Measurements from ENCODE around the gene NDC1. TPM values are rescaled to one million over a fixed set of nuclear protein-coding genes. Genes with fewer than 3 reads are reported as not detected.

Gene NDC1
- total and polyA plus RNA-seq, 3 donors from 2014 or later, result 13.0 to 26.4 (median 22.2) TPM

GRCh38 chr1:53871773-53872484 is 33.8 kb upstream of the NDC1 start:
- Histone ChIP-seq H3K27me3 (no peaks in the 10 kb centered on the region), H3K4me1 (no peaks in the 10 kb centered on the region), H3K4me3 (no peak overlapping the region), H3K27ac (no peak overlapping the region), H3K9me3 (no peaks in the 10 kb centered on the region), H3K36me3 (ENCODE audit: low read depth, missing control alignments) (no peaks in the 10 kb centered on the region)
- WGBS, 2 donors, result 73 to 77% methylated on average over 5 of the region's 5 CpGs
- TF ChIP-seq POLR2A (IDR thresholded peaks at IDR 0.05), result no peak
- no peak for TF ChIP-seq CTCF (IDR thresholded peaks at IDR 0.05)
- intact Hi-C loops (cut with DNase I; ENCODE audit: low total_unique reads), result no loop called here
- DNase-seq, result no peak

- WGBS, 2 donors, result 75 to 79% methylated on average over 4 of the region's 4 CpGs
- no peaks in the 10 kb centered on the region for H3K36me3 ChIP-seq (ENCODE audit: low read depth, missing control alignments)
- no peak for TF ChIP-seq POLR2A (IDR thresholded peaks at IDR 0.05)
- TF ChIP-seq CTCF (IDR thresholded peaks at IDR 0.05), result no peak
- intact Hi-C loops (cut with DNase I; ENCODE audit: low total_unique reads), result no loop called here
- no peak overlapping the region for H3K4me3 ChIP-seq
- H3K27me3 ChIP-seq, result no peaks in the 10 kb centered on the region
- no peaks in the 10 kb centered on the region for H3K9me3 ChIP-seq
- no peak for DNase-seq
- H3K27ac ChIP-seq, result no peak overlapping the region
- H3K4me1 ChIP-seq, result no peaks in the 10 kb centered on the region
Measured at GRCh38 chr1:53871221-53871620, 33.1 kb upstream of the NDC1 start.

- DNase-seq, result no peak
- Histone ChIP-seq H3K27ac (no peak overlapping the region), H3K9me3 (no peaks in the 10 kb centered on the region), H3K36me3 (ENCODE audit: low read depth, missing control alignments) (no peaks in the 10 kb centered on the region), H3K4me1 (no peaks in the 10 kb centered on the region), H3K27me3 (no peaks in the 10 kb centered on the region), H3K4me3 (no peak overlapping the region)
- TF ChIP-seq POLR2A (IDR thresholded peaks at IDR 0.05) (no peak), CTCF (IDR thresholded peaks at IDR 0.05) (no peak)
- WGBS, 2 donors, result 83 to 93% methylated on average over 11 of the region's 11 CpGs
- intact Hi-C loops (cut with DNase I; ENCODE audit: low total_unique reads), result no loop called here
Measured at GRCh38 chr1:53869454-53870117, 31.5 kb upstream of the NDC1 start.

GRCh38 chr1:53868565-53868964 is 30.5 kb upstream of the NDC1 start:
- Histone ChIP-seq H3K9me3 (no peaks in the 10 kb centered on the region), H3K36me3 (ENCODE audit: low read depth, missing control alignments) (no peaks in the 10 kb centered on the region), H3K27ac (no peak overlapping the region), H3K4me1 (no peaks in the 10 kb centered on the region), H3K4me3 (no peak overlapping the region), H3K27me3 (no peaks in the 10 kb centered on the region)
- WGBS, 2 donors, result 62 to 100% methylated on average over 1 of the region's 1 CpG
- DNase-seq, result no peak
- TF ChIP-seq POLR2A (IDR thresholded peaks at IDR 0.05), result no peak
- intact Hi-C loops (cut with DNase I; ENCODE audit: low total_unique reads), result no loop called here

- H3K4me1 ChIP-seq, result no peaks in the 10 kb centered on the region
- 78 to 81% methylated on average over 7 of the region's 7 CpGs for WGBS, 2 donors
- no peaks in the 10 kb centered on the region for H3K27me3 ChIP-seq
- no peak overlapping the region for H3K4me3 ChIP-seq
- intact Hi-C loops (cut with DNase I; ENCODE audit: low total_unique reads), result no loop called here
- no peak for DNase-seq
- H3K9me3 ChIP-seq, result no peaks in the 10 kb centered on the region
- H3K36me3 ChIP-seq (ENCODE audit: low read depth, missing control alignments), result no peaks in the 10 kb centered on the region
- no peak overlapping the region for H3K27ac ChIP-seq
- TF ChIP-seq POLR2A (IDR thresholded peaks at IDR 0.05) (no peak), CTCF (IDR thresholded peaks at IDR 0.05) (no peak)
Measured at GRCh38 chr1:53862507-53862906, 24.4 kb upstream of the NDC1 start.

Data from testis (tissue), 3 donors.